GM19099 (cell line): ENCODE data around the gene IL5.

Experiments used
- POLR2A ChIP-seq: IDR thresholded peaks from 3 replicates; pipeline ENCODE4 v1.6.1; 2011; ENCODE audit warnings: low read depth; ENCODE audit not compliant: insufficient read length; ENCODE audit errors: extremely low read depth

IL5 gene

DNA sequence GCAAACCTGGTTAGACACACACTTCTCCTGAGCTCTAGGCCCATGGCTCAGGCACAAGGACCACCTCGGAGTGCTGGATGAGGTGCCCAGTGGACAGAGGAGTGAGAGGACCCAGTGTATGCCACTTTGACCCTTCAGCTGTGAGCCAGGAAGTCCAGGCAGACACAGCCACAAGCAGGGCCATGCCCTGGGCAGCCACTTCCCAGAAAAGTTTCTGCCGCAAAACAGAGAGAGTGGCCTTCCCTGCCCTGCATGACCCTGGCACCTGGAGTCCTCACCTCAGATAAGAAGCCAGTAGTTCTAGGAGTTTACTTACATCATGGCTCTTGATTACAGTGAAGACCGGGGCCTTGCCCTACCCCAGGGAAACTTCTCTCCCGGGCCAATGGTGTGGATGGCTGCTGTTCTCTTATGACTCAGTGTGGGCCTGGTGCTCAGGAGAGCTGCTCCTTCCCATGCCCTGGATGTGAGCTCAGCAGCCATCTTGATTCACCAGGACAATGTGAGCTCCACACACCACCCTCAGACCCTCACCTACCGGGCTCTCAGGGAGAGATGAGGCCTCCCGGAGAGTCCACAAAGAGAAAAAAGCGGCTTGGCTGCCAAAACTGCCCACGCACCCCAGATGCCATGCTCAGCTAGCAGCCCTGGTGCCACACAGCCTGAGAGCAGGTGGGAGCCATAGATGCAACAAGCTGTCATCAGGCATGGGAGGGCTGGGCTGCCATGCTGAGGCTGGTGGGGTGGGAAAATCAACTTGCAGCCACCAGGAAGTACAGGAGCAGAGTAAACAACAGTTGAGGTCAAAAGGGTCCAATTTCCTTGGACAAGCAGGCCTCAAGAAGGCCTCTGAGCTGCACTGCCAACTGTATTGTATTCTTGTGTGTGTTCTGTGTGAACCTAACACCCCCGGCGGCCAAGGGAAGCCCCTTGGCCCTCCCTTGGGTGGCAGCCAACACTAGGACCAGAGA lies 41.1 kb downstream of the IL5 start:
- no peak for TF ChIP-seq POLR2A

DNA sequence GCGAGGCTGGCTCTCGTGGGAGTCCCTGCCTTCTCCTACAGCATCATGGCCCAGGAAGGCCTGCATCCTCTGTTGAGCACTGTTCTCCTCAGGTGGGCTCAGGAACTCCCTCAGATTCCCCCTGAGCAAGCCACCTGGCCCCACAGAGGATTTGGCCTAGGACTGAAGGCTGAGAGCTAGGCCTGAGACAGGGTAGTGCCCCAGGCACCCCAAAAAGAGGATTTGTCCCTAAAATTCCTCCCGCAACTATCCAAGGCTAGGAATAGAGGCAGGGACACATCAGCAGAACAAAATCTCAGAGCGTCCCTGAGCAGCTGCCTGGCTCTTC lies 41.7 kb downstream of the IL5 start:
- no peak for TF ChIP-seq POLR2A

DNA sequence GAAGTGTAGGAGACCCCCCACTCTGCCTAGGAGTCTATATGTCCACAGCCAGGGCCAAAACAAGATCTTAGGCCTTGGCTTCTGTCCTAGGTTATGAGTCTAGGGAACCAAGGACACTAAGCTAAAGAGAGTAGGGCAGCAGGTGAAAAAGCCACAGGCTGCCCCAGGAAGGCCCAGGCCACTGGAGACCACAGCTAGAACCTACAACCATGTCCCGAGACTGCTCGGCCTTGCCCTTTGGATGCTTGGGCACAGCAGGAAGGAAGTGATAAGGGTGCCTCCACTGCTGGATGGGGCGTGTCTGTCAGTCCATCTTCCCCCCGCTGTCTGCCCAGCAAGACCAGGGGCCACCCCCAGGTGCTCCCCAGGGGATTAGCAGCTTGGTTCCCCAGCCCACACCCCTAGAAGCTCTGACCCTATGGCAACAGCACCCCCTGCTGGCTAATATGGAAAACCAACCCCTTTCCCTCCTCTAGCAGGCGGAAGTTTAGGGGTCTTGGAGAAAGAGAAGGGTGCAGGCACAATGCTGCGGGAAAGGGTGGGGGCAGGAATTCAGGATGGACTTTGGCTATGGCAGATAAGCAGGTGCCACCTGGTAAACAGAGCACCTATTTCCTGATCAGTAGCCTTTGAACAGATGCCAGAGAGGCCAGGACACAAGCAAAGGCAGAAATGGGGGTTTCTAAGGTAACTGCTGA lies 42.2 kb downstream of the IL5 start:
- no peak for TF ChIP-seq POLR2A

DNA sequence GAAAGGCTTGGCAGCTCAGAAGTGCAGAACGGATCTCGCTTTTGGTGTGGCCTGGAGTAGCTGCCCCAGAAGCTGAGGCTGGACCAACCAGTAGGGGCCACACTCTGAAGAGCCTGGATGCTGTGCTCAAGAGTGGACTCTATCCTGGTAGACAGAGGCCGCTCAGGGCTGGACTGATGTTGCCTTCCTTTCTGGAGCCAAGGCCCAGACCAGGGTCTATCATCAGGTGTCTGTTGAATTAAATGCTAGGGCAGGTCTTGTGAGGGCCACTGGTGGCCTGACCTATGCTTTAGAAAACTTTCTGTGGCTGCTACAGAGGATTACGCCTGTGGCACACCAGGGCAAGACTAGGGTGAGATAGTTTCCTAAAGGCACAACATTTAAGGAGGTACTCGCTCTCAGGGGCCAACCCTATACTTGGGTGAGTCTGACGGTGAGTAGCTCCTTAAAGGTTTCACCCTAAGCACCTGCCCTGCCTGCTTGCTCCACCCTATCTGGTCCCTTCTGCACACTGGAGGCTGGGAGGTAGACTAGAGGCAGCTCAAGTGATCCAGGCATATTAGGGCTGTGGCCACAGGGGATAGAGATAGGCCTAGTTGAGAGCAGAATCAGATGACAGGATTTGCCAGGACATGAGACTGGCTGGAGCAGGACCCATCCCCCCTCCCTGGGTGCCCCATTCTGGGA lies 42.9 kb downstream of the IL5 start:
- TF ChIP-seq POLR2A: no peak

DNA sequence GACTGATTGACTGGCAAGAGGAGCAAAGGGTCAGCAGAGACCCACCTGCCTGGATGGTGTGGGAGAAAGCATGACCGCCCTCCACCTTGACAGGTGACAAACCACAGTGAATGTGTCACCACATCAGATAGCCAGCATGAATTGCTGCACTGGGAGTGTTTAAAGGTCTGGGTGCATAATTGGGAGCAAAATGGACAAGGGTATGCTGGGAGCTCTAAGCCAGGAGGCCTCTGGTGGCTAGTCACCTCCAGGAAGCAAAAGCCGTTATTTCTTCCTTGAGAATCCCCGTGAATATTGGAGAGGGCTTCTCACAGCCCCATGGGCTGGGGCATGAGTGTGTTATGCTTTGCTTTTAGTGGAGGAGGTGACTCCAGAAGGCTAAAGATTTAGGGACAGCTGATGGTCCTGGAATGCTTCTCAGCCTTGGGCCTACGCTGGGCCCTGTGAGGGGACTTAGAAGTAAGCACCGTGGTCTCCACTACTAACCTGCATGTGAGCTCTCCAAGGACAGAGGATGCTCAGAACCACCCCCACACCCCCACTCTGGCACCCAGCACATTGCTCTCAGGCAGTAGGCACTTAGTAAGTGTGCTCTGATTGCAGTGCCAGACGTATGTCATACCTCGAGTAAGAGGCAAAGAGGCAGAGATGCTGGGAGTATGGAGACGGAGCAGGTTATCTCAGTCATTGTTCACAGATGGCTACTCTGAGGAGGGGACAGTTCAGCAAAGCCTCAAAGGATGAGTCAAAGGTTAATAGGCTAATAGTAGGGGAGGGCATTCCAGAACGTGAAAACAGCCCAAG lies 43.7 kb downstream of the IL5 start:
- no peak for TF ChIP-seq POLR2A

DNA sequence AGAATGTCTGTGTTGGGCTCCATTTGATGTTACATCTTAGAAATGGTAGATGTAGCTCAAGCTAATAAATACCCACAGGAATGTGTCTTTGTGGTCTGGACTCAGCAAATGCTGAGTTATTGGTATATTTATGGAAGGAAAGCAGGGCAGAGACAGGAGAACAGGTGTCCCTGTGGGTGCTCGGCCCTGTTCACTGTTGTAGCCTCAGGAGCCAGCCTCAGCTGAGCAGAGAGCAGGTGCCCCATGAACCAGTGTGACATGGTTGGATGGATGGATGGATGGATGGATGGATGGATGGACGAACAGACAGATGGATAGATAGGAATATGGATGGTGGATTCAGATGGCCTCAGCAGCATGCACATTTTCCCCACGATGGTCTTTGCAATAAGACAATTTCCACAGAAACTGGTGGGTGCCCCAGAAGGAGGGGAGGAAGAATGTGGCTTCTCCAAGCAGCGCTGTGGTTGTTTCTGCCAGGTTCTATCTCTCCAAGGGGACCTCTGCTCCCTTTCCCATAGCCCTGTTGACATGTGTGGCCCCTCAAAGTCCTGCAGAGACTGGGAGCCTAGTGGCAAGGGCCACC lies 44.5 kb downstream of the IL5 start:
- TF ChIP-seq POLR2A: no peak

DNA sequence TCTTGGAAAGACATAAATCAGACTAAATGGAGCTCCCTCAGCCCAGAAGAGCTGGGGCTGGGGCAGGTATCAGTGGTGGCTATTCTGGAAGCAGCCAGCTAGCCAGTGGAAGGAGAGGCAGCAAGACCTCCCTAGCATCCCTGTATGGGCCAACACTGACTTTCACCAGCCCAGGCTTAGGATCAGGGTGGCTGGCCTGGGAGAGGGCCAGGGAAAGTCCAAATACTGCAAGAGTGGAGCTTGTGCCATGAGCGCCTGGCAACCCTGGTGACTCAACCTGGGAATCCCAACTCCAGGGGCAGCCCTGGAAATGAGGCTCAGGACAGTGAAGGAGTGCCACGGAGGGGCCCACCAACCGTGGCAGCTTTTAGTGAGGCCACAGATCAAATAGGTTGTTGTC lies 45.2 kb downstream of the IL5 start:
- no peak for TF ChIP-seq POLR2A

DNA sequence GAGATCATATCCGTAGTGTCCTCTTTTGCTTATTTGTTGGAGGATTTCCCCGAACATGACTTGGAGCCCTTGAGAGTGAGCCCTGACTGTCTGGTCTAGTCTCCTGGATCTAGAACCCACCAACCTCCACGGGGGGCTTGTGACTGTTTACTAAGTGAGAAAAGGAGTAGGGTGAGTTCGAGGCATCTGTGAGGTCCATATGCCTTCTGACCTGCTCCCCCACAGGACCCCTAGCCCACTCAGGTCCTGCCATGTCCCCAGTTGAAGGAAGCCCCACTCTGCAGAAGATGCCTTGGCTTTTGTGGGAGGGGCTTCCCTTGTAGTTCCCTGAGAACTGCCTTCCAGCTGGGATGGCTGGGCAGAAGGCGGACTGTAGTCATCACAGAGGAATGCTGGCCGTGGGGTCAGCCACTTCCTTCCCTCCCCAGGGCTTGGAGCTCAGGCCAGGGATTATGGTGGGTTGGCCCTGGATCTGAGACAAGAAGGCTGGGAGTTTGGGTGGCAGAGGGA lies 45.8 kb downstream of the IL5 start:
- TF ChIP-seq POLR2A: no peak

DNA sequence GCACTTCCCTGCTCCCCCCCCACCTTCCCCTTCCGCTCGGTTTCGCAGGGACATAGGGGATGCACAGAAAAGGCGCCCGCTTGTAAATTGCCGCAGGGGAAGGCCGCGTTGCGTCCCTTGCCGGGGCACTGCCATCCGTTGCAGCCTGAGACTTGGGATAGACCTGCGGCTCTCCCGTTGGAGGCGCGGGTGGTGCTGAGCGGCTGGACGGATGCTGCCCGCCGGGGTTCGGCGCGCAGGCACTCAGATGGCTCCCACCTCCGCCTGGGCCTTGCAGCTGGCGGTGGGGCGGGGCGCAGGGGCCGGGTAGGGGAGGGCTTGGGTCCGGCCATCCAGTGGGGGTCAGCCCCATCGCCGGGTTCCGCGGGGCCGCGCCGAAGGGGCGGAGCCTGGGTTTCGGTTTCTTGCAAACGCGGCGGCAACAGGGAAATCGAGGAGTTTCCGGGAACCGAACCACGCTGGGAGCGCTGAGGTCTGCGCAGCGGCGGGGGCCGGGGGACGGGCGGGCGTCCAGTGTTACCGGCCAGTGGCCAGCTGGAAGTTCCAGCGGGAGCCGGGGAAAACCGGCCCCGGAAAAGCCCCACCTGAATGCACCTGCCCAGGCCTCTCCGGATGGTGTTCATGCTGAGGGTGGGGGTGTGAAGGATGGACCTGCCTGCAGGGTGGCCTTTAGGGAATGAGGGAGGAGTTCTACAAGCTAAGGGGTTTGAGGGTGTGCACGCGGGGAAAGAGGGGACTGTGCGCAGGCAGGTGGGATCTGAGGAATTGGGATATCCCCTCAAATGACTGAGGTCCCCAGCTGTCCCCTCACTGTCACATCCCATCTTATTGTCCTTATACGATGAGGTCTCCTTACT lies 46.5 kb downstream of the IL5 start:
- TF ChIP-seq POLR2A: peak; percentile 84

DNA sequence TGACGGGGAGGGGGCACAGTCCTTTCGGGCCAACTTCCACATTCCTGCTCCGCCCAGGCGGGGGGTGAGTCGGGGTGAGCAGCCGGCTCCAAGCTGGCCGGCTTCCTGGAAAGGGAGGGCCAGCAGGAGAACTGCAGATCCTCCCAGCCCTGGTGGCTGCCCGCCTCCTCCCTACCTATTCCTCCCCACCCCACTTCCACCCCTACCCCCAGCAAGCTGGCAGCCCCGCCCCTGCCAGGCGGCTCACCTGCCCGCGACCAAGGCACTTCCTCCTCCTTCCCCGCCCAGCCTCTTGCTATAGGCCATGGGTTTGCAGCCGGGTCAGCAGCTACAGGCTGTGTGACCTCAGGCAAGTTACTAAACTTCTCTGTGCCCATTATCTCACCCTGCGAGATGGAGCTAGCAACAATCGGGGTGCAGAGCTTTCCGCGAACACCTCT lies 47.1 kb downstream of the IL5 start:
- TF ChIP-seq POLR2A: no peak

DNA sequence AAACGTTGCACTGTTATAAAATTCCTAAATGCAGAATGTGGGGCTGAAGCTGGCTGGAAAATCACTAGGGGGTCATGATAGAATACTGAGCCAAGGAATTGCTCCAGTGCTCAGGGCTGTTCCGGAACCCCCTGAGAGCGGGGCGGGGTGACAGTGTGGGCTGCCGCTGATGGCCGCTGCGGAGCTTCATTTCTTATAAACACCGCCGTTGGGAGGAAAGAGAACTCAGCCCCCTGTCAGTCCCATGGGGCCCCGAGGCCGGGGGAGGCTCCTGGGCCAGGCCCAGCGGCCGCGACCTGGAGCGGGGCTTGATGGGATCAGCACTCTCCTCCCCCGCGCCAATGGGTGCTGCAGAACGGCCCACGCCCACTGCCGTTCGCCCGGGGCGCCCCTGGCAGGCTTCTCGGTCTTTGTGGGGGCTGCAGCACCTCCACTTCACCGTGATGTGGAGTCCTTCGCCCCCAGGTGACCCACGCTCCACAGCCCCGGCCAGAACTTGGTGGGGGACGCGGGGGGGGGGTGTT lies 47.6 kb downstream of the IL5 start:
- peak; percentile 68 for TF ChIP-seq POLR2A

DNA sequence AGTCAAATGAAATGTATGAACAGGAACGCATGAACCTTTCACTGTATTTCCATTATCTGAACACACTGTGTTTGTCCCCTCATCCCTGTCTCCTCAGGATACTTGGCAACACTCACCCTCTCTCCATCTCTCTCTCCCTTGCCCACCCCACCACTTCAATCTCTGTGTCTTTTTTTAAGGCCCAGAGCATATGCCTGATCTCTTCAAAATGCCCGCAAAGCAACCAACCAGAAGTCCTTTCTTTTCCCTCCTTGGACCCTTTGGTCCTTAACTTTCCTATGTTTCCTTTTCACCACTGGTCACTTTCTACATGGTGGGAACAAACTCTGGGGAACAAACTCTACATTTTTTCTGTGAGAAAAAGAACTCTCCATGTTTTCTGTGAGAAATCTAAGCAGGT lies 49.5 kb downstream of the IL5 start:
- no peak for TF ChIP-seq POLR2A

DNA sequence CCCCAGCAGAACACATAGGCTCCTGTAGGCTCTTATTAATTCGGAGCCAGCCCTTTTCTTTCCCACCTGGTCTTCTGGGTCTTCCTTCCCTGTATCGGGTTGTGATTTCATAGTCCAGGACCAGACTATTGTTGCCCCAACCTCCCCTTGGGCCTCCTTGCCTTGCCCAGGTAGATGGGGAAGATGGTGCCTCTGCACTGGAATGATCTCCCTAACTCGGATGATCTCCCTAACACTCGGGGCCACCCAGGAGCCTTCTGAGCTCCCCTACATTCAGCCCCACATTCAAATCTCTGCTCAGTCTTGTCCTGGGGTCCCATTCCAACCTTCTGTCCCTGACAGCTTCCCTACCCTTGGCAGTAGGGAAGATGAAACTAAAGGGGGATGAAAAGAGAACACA lies 50.1 kb downstream of the IL5 start:
- TF ChIP-seq POLR2A: no peak
